Keratinocyte (primary cell): Measurements from ENCODE around the gene RSAD1. TPM values are rescaled to one million over a fixed set of nuclear protein-coding genes. Genes with fewer than 3 reads are reported as not detected.
A peak's percentile ranks its signal among the peaks of the same experiment; 100 is the strongest.

Source experiments
- DNase-seq: peaks from one replicate; pipeline ENCODE4 v3.0.0-alpha.2; 2011; ENCODE audit warnings: low read depth, missing footprints, low spot score
- FAIRE-seq: peaks from 2 replicates; lab custom pipeline; 2011; peaks lifted over from hg19 to GRCh38; lab: Jason Lieb, UNC
- H2AFZ ChIP-seq: 2 replicates; pipeline ENCODE4 v1.6.0; 2012; ENCODE audit warnings: low read length, control low read depth, inconsistent platforms; ENCODE audit not compliant: control insufficient read depth
- H3K27ac ChIP-seq: 2 replicates; pipeline ENCODE4 v1.5.1; 2011; ENCODE audit warnings: low read length; ENCODE audit not compliant: control insufficient read depth, insufficient read depth
- H3K27me3 ChIP-seq: 3 replicates; pipeline ENCODE4 v1.6.0; 2011; ENCODE audit warnings: low read length; ENCODE audit not compliant: control insufficient read depth, insufficient read depth; ENCODE audit errors: extremely low read depth
- H3K36me3 ChIP-seq, 2 experiments: 2 replicates in 1 of 2; 3 replicates in 1 of 2; pipeline ENCODE4 v1.5.1; 2011; ENCODE audit warnings: low read length in 2 of 2, mild to moderate bottlenecking in 1 of 2; ENCODE audit not compliant: control insufficient read depth in 2 of 2, insufficient read depth in 2 of 2; ENCODE audit errors: extremely low read depth in 1 of 2
- H3K4me1 ChIP-seq: 3 replicates; pipeline ENCODE4 v1.5.1; 2011; ENCODE audit warnings: low read length; ENCODE audit not compliant: control insufficient read depth, insufficient read depth; ENCODE audit errors: extremely low read depth
- H3K4me2 ChIP-seq: 3 replicates; pipeline ENCODE4 v1.6.0; 2011; ENCODE audit warnings: low read depth, low read length; ENCODE audit not compliant: control insufficient read depth, insufficient read depth; ENCODE audit errors: extremely low read depth
- H3K4me3 ChIP-seq, 3 experiments: fragments of 200-600 bp in 1 of 3; sonication (generic) in 1 of 3; 2 replicates in 2 of 3; 3 replicates in 1 of 3; pipeline ENCODE4 v1.5.1; 2011 to 2016; ENCODE audit warnings: low read length in 3 of 3, mild to moderate bottlenecking in 3 of 3, control low read depth in 2 of 3, inconsistent platforms in 1 of 3, low read depth in 1 of 3, mixed read lengths in 1 of 3, mixed run types in 1 of 3, moderate library complexity in 1 of 3; ENCODE audit not compliant: control insufficient read depth in 2 of 3, insufficient read depth in 2 of 3; ENCODE audit errors: extremely low read depth in 1 of 3
- H3K79me2 ChIP-seq: 2 replicates; pipeline ENCODE4 v1.6.0; 2012; ENCODE audit warnings: low read length; ENCODE audit not compliant: control insufficient read depth, insufficient read depth
- H3K9ac ChIP-seq: 3 replicates; pipeline ENCODE4 v1.6.0; 2011; ENCODE audit warnings: low read length; ENCODE audit not compliant: control insufficient read depth, insufficient read depth; ENCODE audit errors: extremely low read depth
- H3K9me1 ChIP-seq: 3 replicates; pipeline ENCODE4 v1.6.0; 2011; ENCODE audit warnings: low read length; ENCODE audit not compliant: control insufficient read depth, insufficient read depth; ENCODE audit errors: extremely low read depth
- H3K9me3 ChIP-seq: 2 replicates; pipeline ENCODE4 v1.5.1; 2012; ENCODE audit warnings: low read depth, low read length; ENCODE audit not compliant: control insufficient read depth
- H4K20me1 ChIP-seq: 3 replicates; pipeline ENCODE4 v1.6.0; 2011; ENCODE audit warnings: low read length; ENCODE audit not compliant: control insufficient read depth, insufficient read depth; ENCODE audit errors: extremely low read depth
- EZH2 ChIP-seq: IDR thresholded peaks from one replicate; pipeline ENCODE4 v1.6.1; 2012; ENCODE audit warnings: inconsistent platforms, mild to moderate bottlenecking, low read length, moderate library complexity
- dilution Hi-C: fragments of 300-500 bp; cut with MboI; formaldehyde crosslinking; loops from one replicate; pipeline ENCODE4 v1.7.0; 2020; ENCODE audit warnings: low sequenced_read_pairs; ENCODE audit not compliant: extremely low pct_ligation_motif_present
- polyA plus RNA-seq, 5 experiments: library from polyadenylated mRNA; depleted of rRNA in 3 of 5; stranded (reverse) in 3 of 5; stranded (forward) in 1 of 5; unstranded in 1 of 5; fragments of >200 nt; gene quantifications; 1 replicate in 1 of 5; 2 replicates in 3 of 5; 3 replicates in 1 of 5; pipeline versions ENCODE4 v1.2.1 to v1.2.3, GENCODE V29; 2011 to 2012; ENCODE audit warnings: missing spikeins in 2 of 5, low read depth in 1 of 5, low replicate concordance in 1 of 5
- TF ChIP-seq, protein P1 (sequence below), 3 experiments: IDR thresholded peaks in 1 of 3; conservative IDR thresholded peaks in 1 of 3; optimal IDR thresholded peaks in 1 of 3; 2 replicates in 2 of 3; 3 replicates in 1 of 3; pipeline versions ENCODE3 to v1.5.1; 2011; ENCODE audit warnings: low read length in 3 of 3, mild to moderate bottlenecking in 3 of 3, moderate library complexity in 2 of 3, control low read depth in 1 of 3, inconsistent platforms in 1 of 3; ENCODE audit not compliant: insufficient read depth in 2 of 3; ENCODE audit errors: extremely low read depth in 1 of 3

RSAD1 gene
- polyA plus RNA-seq, 1 donor (not counting 4 experiments of a cell fraction or from before 2014, with no cell fraction given): 28.2 TPM

DNA sequence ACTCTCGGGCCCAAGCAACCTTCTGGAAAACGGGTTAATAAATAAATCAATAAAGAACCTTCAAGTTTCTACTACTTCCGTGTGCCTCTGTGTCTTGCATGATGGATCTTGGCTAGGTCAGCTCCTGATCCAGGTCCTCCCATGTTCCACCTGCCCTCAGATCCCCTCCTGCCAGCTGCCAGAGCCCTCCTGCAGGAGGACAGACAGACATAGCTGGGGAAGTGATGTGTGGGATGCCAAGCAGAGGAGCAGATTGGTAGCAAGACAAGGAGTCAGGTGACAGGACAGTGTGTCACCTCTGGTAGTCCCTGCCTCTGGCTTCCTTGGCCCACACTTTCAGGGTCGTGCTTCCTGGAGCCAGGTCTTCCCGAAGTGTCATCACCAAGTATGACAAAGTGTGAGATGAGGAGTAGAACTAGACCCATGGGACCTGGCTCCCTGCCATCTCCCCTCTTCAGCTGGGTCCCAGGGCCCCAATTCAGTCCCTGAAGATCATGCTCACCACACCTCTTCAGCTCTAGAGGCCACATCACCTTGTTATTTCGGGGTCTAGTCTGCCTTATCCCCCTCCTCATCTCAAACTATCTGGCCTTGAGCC, 52.9 kb downstream of the RSAD1 start:
- peaks cover under 1% of the 10 kb centered on the region for H4K20me1 ChIP-seq
- no peak overlapping the region for H2AFZ ChIP-seq
- FAIRE-seq: peak; percentile 66
- no peak overlapping the region for H3K4me2 ChIP-seq
- DNase-seq: no peak
- no peaks in the 10 kb centered on the region for H3K9me3 ChIP-seq
- H3K4me1 ChIP-seq: peaks cover 29% of the 10 kb centered on the region
- no peak overlapping the region for H3K9ac ChIP-seq
- no peak for TF ChIP-seq EZH2
- TF ChIP-seq, protein P1, sequence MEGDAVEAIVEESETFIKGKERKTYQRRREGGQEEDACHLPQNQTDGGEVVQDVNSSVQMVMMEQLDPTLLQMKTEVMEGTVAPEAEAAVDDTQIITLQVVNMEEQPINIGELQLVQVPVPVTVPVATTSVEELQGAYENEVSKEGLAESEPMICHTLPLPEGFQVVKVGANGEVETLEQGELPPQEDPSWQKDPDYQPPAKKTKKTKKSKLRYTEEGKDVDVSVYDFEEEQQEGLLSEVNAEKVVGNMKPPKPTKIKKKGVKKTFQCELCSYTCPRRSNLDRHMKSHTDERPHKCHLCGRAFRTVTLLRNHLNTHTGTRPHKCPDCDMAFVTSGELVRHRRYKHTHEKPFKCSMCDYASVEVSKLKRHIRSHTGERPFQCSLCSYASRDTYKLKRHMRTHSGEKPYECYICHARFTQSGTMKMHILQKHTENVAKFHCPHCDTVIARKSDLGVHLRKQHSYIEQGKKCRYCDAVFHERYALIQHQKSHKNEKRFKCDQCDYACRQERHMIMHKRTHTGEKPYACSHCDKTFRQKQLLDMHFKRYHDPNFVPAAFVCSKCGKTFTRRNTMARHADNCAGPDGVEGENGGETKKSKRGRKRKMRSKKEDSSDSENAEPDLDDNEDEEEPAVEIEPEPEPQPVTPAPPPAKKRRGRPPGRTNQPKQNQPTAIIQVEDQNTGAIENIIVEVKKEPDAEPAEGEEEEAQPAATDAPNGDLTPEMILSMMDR (optimal IDR thresholded peaks at IDR 0.05 in 1 of 3, IDR thresholded peaks at IDR 0.05 in 1 of 3, conservative IDR thresholded peaks at IDR 0.05 in 1 of 3; ENCODE audit: extremely low read depth in 1 of 3, insufficient read depth in 2 of 3, low read length in 3 of 3): no peak
- no peak overlapping the region for H3K27ac ChIP-seq
- no peak overlapping the region for H3K4me3 ChIP-seq
- H3K27me3 ChIP-seq: no peaks in the 10 kb centered on the region
- H3K36me3 ChIP-seq: peaks cover 4 to 9% of the 10 kb centered on the region in 2 experiments
- no peaks in the 10 kb centered on the region for H3K9me1 ChIP-seq
- dilution Hi-C loops: no loop called here
- peaks cover 42% of the 10 kb centered on the region for H3K79me2 ChIP-seq

DNA sequence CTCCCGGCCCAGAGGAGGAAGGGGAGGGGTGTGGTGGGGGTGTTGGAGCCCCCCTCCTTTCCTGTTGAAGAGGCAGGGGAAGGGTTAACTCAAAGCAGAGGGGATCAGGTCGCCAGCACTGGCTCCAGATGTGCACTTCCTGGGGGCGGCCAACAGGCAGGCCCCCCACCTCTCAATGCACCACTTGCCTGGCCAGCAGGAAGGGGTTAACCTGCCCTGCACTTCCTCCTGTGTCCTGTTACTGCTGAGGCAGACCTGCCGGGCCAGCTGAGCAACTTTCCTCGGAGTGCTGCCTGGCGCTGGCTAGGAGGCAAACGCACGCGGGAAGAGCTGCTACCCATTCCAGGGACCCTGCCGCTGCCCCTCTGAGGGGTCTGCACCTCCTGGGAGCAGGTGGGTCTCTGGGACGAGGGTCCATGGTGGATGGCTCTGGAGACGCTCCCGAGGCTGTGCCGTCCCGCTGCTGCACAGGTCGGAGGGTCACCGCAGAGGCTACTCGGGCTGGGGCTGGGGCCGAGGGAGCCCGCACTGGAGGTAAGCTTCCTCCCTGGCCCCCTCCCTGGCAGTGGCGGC, 53.9 kb downstream of the RSAD1 start, which contains the start of gene EPN3:
Gene EPN3 (plus strand): TSS at position 284 of the 573 bp plus-strand sequence. CDS start 3,822 bp downstream, outside the sequence.
- peaks cover 5 to 18% of the 10 kb centered on the region in 2 experiments for H3K36me3 ChIP-seq
- peaks cover 53% of the 10 kb centered on the region for H3K79me2 ChIP-seq
- H3K4me3 ChIP-seq: peak within 1 kb of the TSS; percentile 67 to 82 (median 70)
- FAIRE-seq (peak; percentile 70), DNase-seq (no peak)
- dilution Hi-C loops: no loop called here
- no peaks in the 10 kb centered on the region for H3K9me1 ChIP-seq
- H3K9me3 ChIP-seq: no peaks in the 10 kb centered on the region
- peaks cover 39% of the 10 kb centered on the region for H3K4me1 ChIP-seq
- H3K9ac ChIP-seq: peak within 1 kb of the TSS; percentile 82
- H3K27ac ChIP-seq: peak within 1 kb of the TSS; percentile 71
- peak within 1 kb of the TSS; percentile 93 for H3K4me2 ChIP-seq
- H3K27me3 ChIP-seq: no peaks in the 10 kb centered on the region
- TF ChIP-seq, protein P1 (optimal IDR thresholded peaks at IDR 0.05 in 1 of 3, IDR thresholded peaks at IDR 0.05 in 1 of 3, conservative IDR thresholded peaks at IDR 0.05 in 1 of 3; ENCODE audit: extremely low read depth in 1 of 3, insufficient read depth in 2 of 3, low read length in 3 of 3): peak in 1 of 3 experiments; percentile 36
- TF ChIP-seq EZH2: no peak
- H4K20me1 ChIP-seq: peaks cover 2% of the 10 kb centered on the region
- peak within 1 kb of the TSS; percentile 38 for H2AFZ ChIP-seq
